Parathyroid adenoma (tissue), 2 donors: Measurements from ENCODE around the gene SIDT1.

Experiments used
- H2AFZ ChIP-seq: fragments of 300-600 bp; sonication (generic); one replicate; pipeline ENCODE4 v1.7.0; 2017; ENCODE audit warnings: antibody characterized with exemption, mild to moderate bottlenecking
- H3K27ac ChIP-seq: fragments of 300-600 bp; sonication (generic); one replicate; pipeline ENCODE4 v1.7.0; 2017
- H3K27me3 ChIP-seq: fragments of 300-600 bp; sonication (generic); one replicate; pipeline ENCODE4 v1.7.0; 2017; ENCODE audit warnings: low read length; ENCODE audit not compliant: control insufficient read depth, insufficient read depth
- H3K36me3 ChIP-seq: fragments of 300-600 bp; sonication (generic); one replicate; pipeline ENCODE4 v1.7.0; 2017; ENCODE audit warnings: low read length; ENCODE audit not compliant: control insufficient read depth, insufficient read depth
- H3K4me1 ChIP-seq: fragments of 300-600 bp; sonication (generic); one replicate; pipeline ENCODE4 v1.7.0; 2017; ENCODE audit warnings: control low read depth
- H3K4me2 ChIP-seq: fragments of 300-600 bp; sonication (generic); one replicate; pipeline ENCODE4 v1.7.0; 2017; ENCODE audit warnings: low read length
- H3K4me3 ChIP-seq: fragments of 300-600 bp; sonication (generic); one replicate; pipeline ENCODE4 v1.7.0; 2017; ENCODE audit warnings: low read depth, low read length
- H3K79me2 ChIP-seq: fragments of 300-600 bp; sonication (generic); one replicate; pipeline ENCODE4 v1.7.0; 2017; ENCODE audit warnings: control low read depth
- H3K9ac ChIP-seq: fragments of 300-600 bp; sonication (generic); one replicate; pipeline ENCODE4 v1.7.0; 2017; ENCODE audit warnings: mild to moderate bottlenecking
- H3K9me3 ChIP-seq: fragments of 300-600 bp; sonication (generic); one replicate; pipeline ENCODE4 v1.7.0; 2017; ENCODE audit warnings: low read length; ENCODE audit not compliant: control insufficient read depth
- TF ChIP-seq, protein P1 (sequence below): fragments of 300-600 bp; sonication (generic); IDR thresholded peaks from one replicate; pipeline ENCODE4 v1.7.0; 2017; ENCODE audit warnings: antibody characterized with exemption, mild to moderate bottlenecking
- donor health status: primary hyperparathyroidism.

Gene SIDT1

GRCh38 chr3:113614402-113614801 lies 82.0 kb downstream of the SIDT1 start:
- no peaks in the 10 kb centered on the region for H3K27me3 ChIP-seq
- H3K79me2 ChIP-seq, result no peaks in the 10 kb centered on the region
- no peak overlapping the region for H3K4me2 ChIP-seq
- no peaks in the 10 kb centered on the region for H3K9me3 ChIP-seq
- peak overlapping the region; percentile 51 for H2AFZ ChIP-seq
- H3K27ac ChIP-seq, result peak overlapping the region; percentile 9
- no peak overlapping the region for H3K9ac ChIP-seq
- TF ChIP-seq, protein P1, sequence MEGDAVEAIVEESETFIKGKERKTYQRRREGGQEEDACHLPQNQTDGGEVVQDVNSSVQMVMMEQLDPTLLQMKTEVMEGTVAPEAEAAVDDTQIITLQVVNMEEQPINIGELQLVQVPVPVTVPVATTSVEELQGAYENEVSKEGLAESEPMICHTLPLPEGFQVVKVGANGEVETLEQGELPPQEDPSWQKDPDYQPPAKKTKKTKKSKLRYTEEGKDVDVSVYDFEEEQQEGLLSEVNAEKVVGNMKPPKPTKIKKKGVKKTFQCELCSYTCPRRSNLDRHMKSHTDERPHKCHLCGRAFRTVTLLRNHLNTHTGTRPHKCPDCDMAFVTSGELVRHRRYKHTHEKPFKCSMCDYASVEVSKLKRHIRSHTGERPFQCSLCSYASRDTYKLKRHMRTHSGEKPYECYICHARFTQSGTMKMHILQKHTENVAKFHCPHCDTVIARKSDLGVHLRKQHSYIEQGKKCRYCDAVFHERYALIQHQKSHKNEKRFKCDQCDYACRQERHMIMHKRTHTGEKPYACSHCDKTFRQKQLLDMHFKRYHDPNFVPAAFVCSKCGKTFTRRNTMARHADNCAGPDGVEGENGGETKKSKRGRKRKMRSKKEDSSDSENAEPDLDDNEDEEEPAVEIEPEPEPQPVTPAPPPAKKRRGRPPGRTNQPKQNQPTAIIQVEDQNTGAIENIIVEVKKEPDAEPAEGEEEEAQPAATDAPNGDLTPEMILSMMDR, result no peak
- no peaks in the 10 kb centered on the region for H3K4me1 ChIP-seq
- no peaks in the 10 kb centered on the region for H3K36me3 ChIP-seq
- H3K4me3 ChIP-seq, result no peak overlapping the region

GRCh38 chr3:113615976-113616375 lies 83.6 kb downstream of the SIDT1 start:
- H3K4me2 ChIP-seq, result no peak overlapping the region
- H3K36me3 ChIP-seq, result no peaks in the 10 kb centered on the region
- no peaks in the 10 kb centered on the region for H3K9me3 ChIP-seq
- no peak overlapping the region for H3K9ac ChIP-seq
- H3K79me2 ChIP-seq, result no peaks in the 10 kb centered on the region
- no peak overlapping the region for H2AFZ ChIP-seq
- H3K27me3 ChIP-seq, result no peaks in the 10 kb centered on the region
- TF ChIP-seq, protein P1, result no peak
- no peak overlapping the region for H3K4me3 ChIP-seq
- H3K27ac ChIP-seq, result no peak overlapping the region
- H3K4me1 ChIP-seq, result no peaks in the 10 kb centered on the region

- Histone ChIP-seq H2AFZ (no peak overlapping the region), H3K27ac (no peak overlapping the region), H3K27me3 (no peaks in the 10 kb centered on the region), H3K4me3 (no peak overlapping the region), H3K4me2 (no peak overlapping the region), H3K4me1 (no peaks in the 10 kb centered on the region), H3K9ac (no peak overlapping the region), H3K36me3 (no peaks in the 10 kb centered on the region), H3K79me2 (no peaks in the 10 kb centered on the region), H3K9me3 (no peaks in the 10 kb centered on the region)
- TF ChIP-seq, protein P1, result no peak
Measured at GRCh38 chr3:113617726-113618125, 85.4 kb downstream of the SIDT1 start.

- TF ChIP-seq, protein P1, result no peak
- no peak overlapping the region for H3K9ac ChIP-seq
- H3K36me3 ChIP-seq, result no peaks in the 10 kb centered on the region
- H3K27ac ChIP-seq, result no peak overlapping the region
- H2AFZ ChIP-seq, result no peak overlapping the region
- no peak overlapping the region for H3K4me3 ChIP-seq
- H3K27me3 ChIP-seq, result no peaks in the 10 kb centered on the region
- no peaks in the 10 kb centered on the region for H3K4me1 ChIP-seq
- no peak overlapping the region for H3K4me2 ChIP-seq
- no peaks in the 10 kb centered on the region for H3K9me3 ChIP-seq
- no peaks in the 10 kb centered on the region for H3K79me2 ChIP-seq
Measured at GRCh38 chr3:113620091-113620490, 87.7 kb downstream of the SIDT1 start.

GRCh38 chr3:113623324-113623723 lies 91.0 kb downstream of the SIDT1 start:
- no peaks in the 10 kb centered on the region for H3K9me3 ChIP-seq
- no peaks in the 10 kb centered on the region for H3K79me2 ChIP-seq

More at GRCh38 chr3:113623324-113623723, 91.0 kb downstream of the SIDT1 start:
- Histone ChIP-seq H3K4me1 (no peaks in the 10 kb centered on the region), H3K27me3 (no peaks in the 10 kb centered on the region), H3K36me3 (no peaks in the 10 kb centered on the region), H3K9ac (no peak overlapping the region), H2AFZ (no peak overlapping the region), H3K27ac (no peak overlapping the region), H3K4me2 (no peak overlapping the region), H3K4me3 (no peak overlapping the region)
- TF ChIP-seq, protein P1, result no peak
